Adrenal gland (tissue), 12 donors: ENCODE measurements around the gene BICDL1. TPM values are rescaled to one million over a fixed set of nuclear protein-coding genes. Genes with fewer than 3 reads are reported as not detected.

Source experiments
- DNase-seq, 7 donors: peaks; one replicate each; pipeline ENCODE4 v3.0.0-alpha.2; 2019 to 2020
- H3K27ac ChIP-seq, 5 donors: fragments of 200-600 bp; sonication (generic) in 4 of 5; 1 replicate in 3 of 5; 2 replicates in 2 of 5; pipeline versions ENCODE4 v1.5.1 to v1.8.0; 2016 to 2020; ENCODE audit warnings: mild to moderate bottlenecking in 1 of 5
- H3K27me3 ChIP-seq: fragments of 200-600 bp; 2 replicates; pipeline ENCODE4 v1.8.0; 2021
- H3K36me3 ChIP-seq, 2 donors: fragments of 200-600 bp; replicated peaks in 1 of 2; 1 replicate in 1 of 2; 2 replicates in 1 of 2; pipeline versions ENCODE4 v1.5.1 to v1.8.0; 2018 to 2022
- H3K4me1 ChIP-seq, 2 donors: fragments of 200-600 bp; replicated peaks in 1 of 2; 1 replicate in 1 of 2; 2 replicates in 1 of 2; pipeline versions ENCODE4 v1.5.1 to v1.8.0; 2018 to 2021
- H3K4me3 ChIP-seq, 4 donors: fragments of 200-600 bp; sonication (generic) in 3 of 4; one replicate each; pipeline ENCODE4 v1.5.1; 2016 to 2018
- H3K9me3 ChIP-seq, 3 donors: fragments of 200-600 bp; sonication (generic) in 1 of 3; replicated peaks in 1 of 3; 1 replicate in 2 of 3; 2 replicates in 1 of 3; pipeline versions ENCODE4 v1.5.1 to v1.8.0; 2016 to 2021
- CTCF ChIP-seq, 6 experiments: fragments of 450-650 bp in 4 of 6; fragments of 200-600 bp in 2 of 6; sonication (generic) in 1 of 6; IDR thresholded peaks; 1 replicate in 5 of 6; 2 replicates in 1 of 6; pipeline versions ENCODE4 v1.5.1 to v1.8.0; 2016 to 2021; ENCODE audit warnings: antibody characterized with exemption in 6 of 6, mild to moderate bottlenecking in 2 of 6, moderate library complexity in 1 of 6
- POLR2A ChIP-seq, 2 donors: fragments of 450-650 bp; IDR thresholded peaks; one replicate each; pipeline ENCODE4 v1.6.1; 2017; ENCODE audit warnings: antibody characterized with exemption in 2 of 2, mild to moderate bottlenecking in 2 of 2, moderate library complexity in 1 of 2
- WGBS, 4 donors: extraction: QIAGEN DNeasy Blood & Tissue Kit in 2 of 4; methylation state at CpG; one replicate each; pipeline versions ENCODE4 v1.1.5 to v1.1.7; 2013 to 2017; 5-methylcytosine and 5-hydroxymethylcytosine counted together
- intact Hi-C, 2 donors: fragments of 100-400 bp; cut with DNase I; formaldehyde crosslinking; loops; one replicate each; pipeline versions ENCODE4 v1.14.1 to v1.15.0; 2022 to 2023
- polyA plus RNA-seq, 3 donors: library from polyadenylated mRNA; stranded (reverse); fragments of 200-250 nt in 2 of 3; fragments of 350-450 nt in 1 of 3; fragmentation: Illumina TruSeq in 1 of 3; extraction: RNeasy Lipid Tissue Mini Kit (QIAGEN cat#74804) in 1 of 3; gene quantifications; one replicate each; pipeline ENCODE4 v1.2.3, GENCODE V29; 2013 to 2014
- total RNA-seq, 9 donors: library from RNA; depleted of rRNA in 4 of 9; stranded (reverse); fragments of >200 nt in 4 of 9; fragments of 120-200 nt in 1 of 9; fragmentation: NEBNext Ultra II Directional in 1 of 9; extraction: Animal tissue kit (Norgen Biotek cat#: 25700) in 1 of 9; gene quantifications; one replicate each; pipeline versions ENCODE4 v1.1.0 to v1.2.4, GENCODE V29; 2013 to 2023
- donor health status: healthy with polysubstance abuse.
- donor health status: Bipolar disorder and iron deficiency.
- donor health status: DM: yes; HTN: yes; CAD: no.
- donor health status: DM: no; HTN: no; CAD: no.
- donor health status: DM: no; HTN: no; CAD: no.
- donor health status: DM: yes; HTN: yes; CAD: no.

Gene BICDL1
- total and polyA plus RNA-seq, 12 donors = 0.35 to 24.0 (median 2.7) TPM

- Histone ChIP-seq H3K36me3 (no peaks in the 10 kb centered on the region), H3K4me1 (no peaks in the 10 kb centered on the region)
- WGBS, 4 donors = 85 to 95% (median 92%) methylated on average over 3 of the region's 3 CpGs
Measured at GRCh38 chr12:120067084-120067869, 78.2 kb downstream of the BICDL1 start.

GRCh38 chr12:120067901-120068300 lies 78.9 kb downstream of the BICDL1 start:
- 75 to 85% (median 78%) methylated on average over 3 of the region's 3 CpGs for WGBS, 4 donors
- Histone ChIP-seq H3K9me3 (no peaks in the 10 kb centered on the region), H3K36me3 (no peaks in the 10 kb centered on the region), H3K4me3 (no peak overlapping the region), H3K27ac (no peak overlapping the region), H3K4me1 (no peaks in the 10 kb centered on the region), H3K27me3 (no peaks in the 10 kb centered on the region)
- TF ChIP-seq POLR2A (IDR thresholded peaks at IDR 0.05) = no peak
- no peak for TF ChIP-seq CTCF (IDR thresholded peaks at IDR 0.05)
- DNase-seq = no peak
- intact Hi-C loops = no loop called here

More at GRCh38 chr12:120067084-120067869, 78.2 kb downstream of the BICDL1 start:
- Histone ChIP-seq H3K9me3 (no peaks in the 10 kb centered on the region), H3K4me3 (no peak overlapping the region), H3K27ac (no peak overlapping the region), H3K27me3 (no peaks in the 10 kb centered on the region)
- intact Hi-C loops = no loop called here
- TF ChIP-seq CTCF (IDR thresholded peaks at IDR 0.05) (no peak), POLR2A (IDR thresholded peaks at IDR 0.05) (no peak)
- DNase-seq = no peak

- no peak for TF ChIP-seq CTCF (IDR thresholded peaks at IDR 0.05)
- no peak for TF ChIP-seq POLR2A (IDR thresholded peaks at IDR 0.05)
- WGBS, 4 donors = 82 to 90% (median 86%) methylated on average over 5 of the region's 5 CpGs
- H3K27ac ChIP-seq = no peak overlapping the region
- H3K4me3 ChIP-seq = no peak overlapping the region
- no peaks in the 10 kb centered on the region for H3K9me3 ChIP-seq
- intact Hi-C loops = no loop called here
- H3K36me3 ChIP-seq = no peaks in the 10 kb centered on the region
- H3K27me3 ChIP-seq = no peaks in the 10 kb centered on the region
- DNase-seq = no peak
- no peaks in the 10 kb centered on the region for H3K4me1 ChIP-seq
Measured at GRCh38 chr12:120069278-120069677, 80.2 kb downstream of the BICDL1 start.

- no peak for TF ChIP-seq POLR2A (IDR thresholded peaks at IDR 0.05)
- no peak for TF ChIP-seq CTCF (IDR thresholded peaks at IDR 0.05)
- WGBS, 4 donors = 91 to 98% (median 95%) methylated on average over 6 of the region's 6 CpGs
- Histone ChIP-seq H3K27ac (no peak overlapping the region), H3K4me1 (no peaks in the 10 kb centered on the region), H3K36me3 (no peaks in the 10 kb centered on the region), H3K27me3 (no peaks in the 10 kb centered on the region), H3K4me3 (no peak overlapping the region), H3K9me3 (no peaks in the 10 kb centered on the region)
- DNase-seq = peak in 1 of 7 donors; percentile 23
- intact Hi-C loops = no loop called here
Measured at GRCh38 chr12:120071493-120072020, 82.5 kb downstream of the BICDL1 start.
